ENCODE measurements around the gene TRAPPC4.
"Not testable (repeated sequence)": the region's sequence is repeated elsewhere in the genome, so short reads cannot be mapped to it uniquely, and the experiment has no call there.

TRAPPC4 gene

GRCh38 chr11:119018074-119018938 lies at the start of gene TRAPPC4, which contains the start of gene RPS25:
Gene TRAPPC4 (plus strand): TSS chr11:119018766. CDS start chr11:119018796, 30 bp downstream.
Gene RPS25 (minus strand): TSS chr11:119018343. CDS start chr11:119018284, 59 bp downstream.
- intact Hi-C loops (cut with micrococcal nuclease), result loop anchor here (1.0 to 2.0 kb wide), 3 partner anchors 12 to 84 kb away; partner anchors contain the start of genes CENATAC and SLC37A4
- Mint-ChIP-seq H3K4me3 (peak within 1 kb of the TSS; percentile 98), H3K27me3 (no peaks in the 10 kb centered on the region), H3K4me1 (ENCODE audit: low read depth) (peaks cover 31% of the 10 kb centered on the region), H3K27ac (peak within 1 kb of the TSS; percentile 99), H3K36me3 (ENCODE audit: low read depth) (peaks cover 93% of the 10 kb centered on the region), H3K9me3 (no peaks in the 10 kb centered on the region)

DNA sequence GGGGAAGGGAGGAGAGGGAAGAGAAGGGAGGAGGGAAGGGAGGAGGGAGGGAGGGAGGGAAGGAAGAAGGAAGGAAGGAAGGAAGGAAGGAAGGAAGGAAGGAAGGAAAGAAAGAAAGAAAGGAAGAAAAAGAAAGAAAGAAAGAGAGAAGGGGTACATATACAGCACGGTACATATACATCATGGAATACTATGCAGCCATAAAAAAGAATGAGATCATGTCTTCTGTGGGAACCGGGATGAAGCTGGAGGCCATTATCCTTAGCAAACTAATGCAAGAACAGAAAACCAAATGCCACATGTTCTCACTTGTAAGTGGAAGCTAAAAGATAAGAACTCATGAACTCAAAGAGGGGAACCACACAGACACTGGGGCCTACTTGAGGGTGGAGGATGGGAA lies 49.1 kb upstream of the TRAPPC4 start:
- H3K4me1 Mint-ChIP-seq (ENCODE audit: low read depth); H3K4me3 Mint-ChIP-seq; H3K36me3 Mint-ChIP-seq (ENCODE audit: low read depth); H3K27ac Mint-ChIP-seq; intact Hi-C loops (cut with micrococcal nuclease); H3K9me3 Mint-ChIP-seq: not testable (repeated sequence)
- peaks cover 23% of the 10 kb centered on the region for H3K27me3 Mint-ChIP-seq

- Mint-ChIP-seq H3K36me3 (ENCODE audit: low read depth) (no peaks in the 10 kb centered on the region), H3K27me3 (peaks cover 31% of the 10 kb centered on the region), H3K27ac (no peak within 1 kb of the TSS), H3K4me1 (ENCODE audit: low read depth) (no peaks in the 10 kb centered on the region), H3K4me3 (no peak within 1 kb of the TSS), H3K9me3 (no peaks in the 10 kb centered on the region)
- intact Hi-C loops (cut with micrococcal nuclease), result no loop called here
Observed at GRCh38 chr11:118971646-118972045, 46.9 kb upstream of the TRAPPC4 start, which contains the start of gene FOXR1. Gene FOXR1 (plus strand): TSS chr11:118971761. CDS start chr11:118971932, 171 bp downstream.

DNA sequence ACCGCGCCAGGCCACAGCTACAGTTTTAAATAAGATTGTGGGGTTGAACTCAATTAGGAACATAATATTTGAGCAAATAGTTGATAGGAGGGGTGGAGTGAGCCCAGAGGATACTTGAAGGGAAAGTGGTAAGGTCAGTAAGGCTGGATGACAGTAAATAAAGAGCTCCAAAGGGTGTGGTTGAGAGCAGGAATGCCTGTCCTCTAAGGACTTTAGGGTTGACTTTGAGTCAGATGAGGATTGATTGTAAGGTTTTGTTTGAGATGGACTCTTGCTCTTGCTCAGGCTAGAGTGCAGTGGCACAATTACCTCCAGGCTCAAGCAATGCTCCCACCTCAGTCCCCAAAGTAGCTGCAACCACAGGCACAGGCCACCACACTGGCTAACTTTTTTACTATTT lies 44.6 kb upstream of the TRAPPC4 start:
- H3K4me1 Mint-ChIP-seq (ENCODE audit: low read depth), result peaks cover 3% of the 10 kb centered on the region
- intact Hi-C loops (cut with micrococcal nuclease), result no loop called here
- H3K27me3 Mint-ChIP-seq, result peaks cover 33% of the 10 kb centered on the region
- no peak overlapping the region for H3K4me3 Mint-ChIP-seq
- no peaks in the 10 kb centered on the region for H3K9me3 Mint-ChIP-seq
- H3K36me3 Mint-ChIP-seq (ENCODE audit: low read depth), result no peaks in the 10 kb centered on the region
- H3K27ac Mint-ChIP-seq, result no peak overlapping the region

GRCh38 chr11:118975771-118976709 lies 42.5 kb upstream of the TRAPPC4 start:
- no peak overlapping the region for H3K4me3 Mint-ChIP-seq
- no peaks in the 10 kb centered on the region for H3K9me3 Mint-ChIP-seq
- intact Hi-C loops (cut with micrococcal nuclease), result no loop called here
- peaks cover 23% of the 10 kb centered on the region for H3K4me1 Mint-ChIP-seq (ENCODE audit: low read depth)
- H3K27ac Mint-ChIP-seq, result no peak overlapping the region
- no peaks in the 10 kb centered on the region for H3K36me3 Mint-ChIP-seq (ENCODE audit: low read depth)
- peaks cover 27% of the 10 kb centered on the region for H3K27me3 Mint-ChIP-seq

DNA sequence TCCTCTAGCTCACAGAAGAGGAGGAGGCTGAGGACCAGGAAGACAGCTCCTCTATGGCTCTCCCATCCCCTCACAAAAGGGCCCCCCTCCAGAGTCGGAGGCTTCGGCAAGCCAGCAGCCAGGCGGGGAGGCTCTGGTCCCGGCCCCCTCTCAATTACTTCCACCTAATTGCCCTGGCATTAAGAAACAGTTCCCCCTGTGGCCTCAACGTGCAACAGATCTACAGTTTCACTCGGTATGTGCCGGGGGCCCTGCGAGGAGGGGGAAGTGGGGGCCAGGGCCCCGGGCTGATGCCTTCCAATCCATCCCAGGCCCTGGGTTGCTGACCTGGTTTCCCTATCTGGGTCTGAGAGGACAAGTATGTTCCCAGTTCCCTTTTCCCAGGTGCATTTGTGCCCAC lies 39.1 kb upstream of the TRAPPC4 start:
- Mint-ChIP-seq H3K9me3 (no peaks in the 10 kb centered on the region), H3K27ac (peak overlapping the region; percentile 51), H3K27me3 (peaks cover 11% of the 10 kb centered on the region), H3K36me3 (ENCODE audit: low read depth) (no peaks in the 10 kb centered on the region), H3K4me3 (no peak overlapping the region), H3K4me1 (ENCODE audit: low read depth) (peaks cover 24% of the 10 kb centered on the region)
- intact Hi-C loops (cut with micrococcal nuclease), result no loop called here

- H3K4me3 Mint-ChIP-seq, result peak overlapping the region; percentile 50
- H3K36me3 Mint-ChIP-seq (ENCODE audit: low read depth), result no peaks in the 10 kb centered on the region
- H3K27ac Mint-ChIP-seq, result peak overlapping the region; percentile 51
- H3K9me3 Mint-ChIP-seq, result no peaks in the 10 kb centered on the region
- H3K4me1 Mint-ChIP-seq (ENCODE audit: low read depth), result peaks cover 24% of the 10 kb centered on the region
- H3K27me3 Mint-ChIP-seq, result peaks cover 5% of the 10 kb centered on the region
- intact Hi-C loops (cut with micrococcal nuclease), result no loop called here
Observed at GRCh38 chr11:118980191-118980881, 38.2 kb upstream of the TRAPPC4 start.

DNA sequence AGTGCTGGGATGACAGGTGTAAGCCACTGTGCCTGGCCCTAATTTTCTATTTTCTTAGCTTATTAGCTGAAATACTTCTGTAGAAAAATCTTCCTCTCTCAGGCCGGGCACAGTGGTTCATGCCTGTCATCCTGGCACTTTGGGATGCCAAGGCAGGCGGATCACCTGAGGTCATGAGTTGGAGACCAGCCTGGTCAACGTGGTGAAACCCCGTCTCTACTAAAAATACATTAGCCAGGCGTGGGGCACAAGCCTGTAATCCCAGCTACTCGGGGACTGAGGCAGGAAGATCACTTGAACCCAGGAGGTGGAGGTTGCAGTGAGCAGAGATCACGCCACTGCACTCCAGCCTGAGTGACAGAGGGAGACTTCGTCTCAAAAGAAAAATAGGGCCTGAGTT lies 34.2 kb upstream of the TRAPPC4 start:
- intact Hi-C loops (cut with micrococcal nuclease); H3K27me3 Mint-ChIP-seq; H3K36me3 Mint-ChIP-seq (ENCODE audit: low read depth); H3K4me3 Mint-ChIP-seq; H3K9me3 Mint-ChIP-seq; H3K27ac Mint-ChIP-seq: not testable (repeated sequence)
- H3K4me1 Mint-ChIP-seq (ENCODE audit: low read depth), result peaks cover 18% of the 10 kb centered on the region

- Mint-ChIP-seq H3K4me1 (ENCODE audit: low read depth) (peaks cover 13% of the 10 kb centered on the region), H3K9me3 (no peaks in the 10 kb centered on the region), H3K36me3 (ENCODE audit: low read depth) (no peaks in the 10 kb centered on the region), H3K27me3 (peaks cover 2% of the 10 kb centered on the region), H3K27ac (no peak overlapping the region), H3K4me3 (no peak overlapping the region)
- intact Hi-C loops (cut with micrococcal nuclease), result no loop called here
Observed at GRCh38 chr11:118984825-118985224, 33.7 kb upstream of the TRAPPC4 start.

- intact Hi-C loops (cut with micrococcal nuclease), result no loop called here
- Mint-ChIP-seq H3K4me3 (no peak overlapping the region), H3K9me3 (no peaks in the 10 kb centered on the region), H3K27ac (no peak overlapping the region), H3K4me1 (ENCODE audit: low read depth) (no peaks in the 10 kb centered on the region), H3K27me3 (peaks cover 2% of the 10 kb centered on the region), H3K36me3 (ENCODE audit: low read depth) (peaks cover 8% of the 10 kb centered on the region)
Observed at GRCh38 chr11:118988280-118988679, 30.3 kb upstream of the TRAPPC4 start.

DNA sequence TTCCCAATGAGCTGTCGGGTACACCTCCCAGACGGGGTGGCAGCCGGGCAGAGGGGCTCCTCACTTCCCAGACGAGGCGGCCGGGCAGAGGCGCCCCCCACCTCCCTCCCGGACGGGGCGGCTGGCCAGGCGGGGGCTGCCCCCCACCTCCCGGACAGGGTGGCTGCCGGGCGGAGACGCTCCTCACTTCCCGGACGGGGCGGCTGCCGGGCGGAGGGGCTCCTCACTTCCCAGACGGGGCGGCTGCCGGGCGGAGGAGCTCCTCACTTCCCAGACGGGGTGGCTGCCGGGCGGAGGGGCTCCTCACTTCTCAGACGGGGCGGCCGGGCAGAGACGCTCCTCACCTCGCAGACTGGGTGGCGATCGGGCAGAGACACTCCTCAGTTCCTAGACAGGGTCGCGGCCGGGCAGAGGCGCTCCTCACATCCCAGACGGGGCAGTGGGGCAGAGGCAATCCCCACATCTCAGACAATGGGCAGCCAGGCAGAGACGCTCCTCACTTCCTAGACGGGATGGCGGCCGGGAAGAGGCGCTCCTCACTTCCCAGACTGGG lies 27.0 kb upstream of the TRAPPC4 start:
- H3K27ac Mint-ChIP-seq; H3K27me3 Mint-ChIP-seq; H3K36me3 Mint-ChIP-seq (ENCODE audit: low read depth); intact Hi-C loops (cut with micrococcal nuclease); H3K4me3 Mint-ChIP-seq; H3K9me3 Mint-ChIP-seq; H3K4me1 Mint-ChIP-seq (ENCODE audit: low read depth): not testable (repeated sequence)

DNA sequence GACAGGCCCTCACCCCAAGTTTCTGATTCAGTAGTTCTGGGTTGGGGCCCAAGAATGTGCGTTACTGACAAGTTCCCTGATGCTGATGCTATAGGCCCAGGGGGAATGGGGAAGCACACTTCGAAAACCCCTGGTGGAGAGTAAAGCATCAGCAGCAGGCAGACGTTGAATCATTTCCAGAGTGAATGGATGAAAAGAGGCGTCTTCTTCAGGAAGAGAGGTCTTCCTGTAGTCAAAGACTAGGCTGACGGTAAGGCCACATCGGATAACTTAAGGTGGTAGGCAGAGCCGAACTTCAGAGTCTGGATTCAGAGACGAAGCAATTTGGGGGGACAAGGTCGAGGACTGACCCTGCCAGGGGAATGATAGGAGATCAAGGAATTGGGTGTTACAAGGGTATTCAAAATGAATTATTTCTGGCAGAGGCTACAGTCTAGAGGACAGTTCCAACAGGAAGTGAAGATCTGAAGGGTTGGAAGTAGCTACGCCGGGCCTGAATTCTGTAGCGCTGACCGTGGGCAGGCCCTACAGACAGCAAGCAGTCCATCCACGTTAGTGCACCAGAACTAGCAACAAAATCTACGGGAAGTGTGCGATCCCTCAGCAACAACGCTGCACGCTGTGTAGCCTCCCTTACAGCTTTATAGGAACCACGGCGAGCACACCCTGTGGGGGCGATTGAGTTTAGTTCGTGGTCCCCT lies 21.5 kb upstream of the TRAPPC4 start:
- peaks cover 46% of the 10 kb centered on the region for H3K36me3 Mint-ChIP-seq (ENCODE audit: low read depth)
- peak overlapping the region; percentile 100 for H3K4me3 Mint-ChIP-seq
- H3K4me1 Mint-ChIP-seq (ENCODE audit: low read depth), result peaks cover 36% of the 10 kb centered on the region
- peak overlapping the region; percentile 98 for H3K27ac Mint-ChIP-seq
- H3K27me3 Mint-ChIP-seq, result no peaks in the 10 kb centered on the region
- H3K9me3 Mint-ChIP-seq, result no peaks in the 10 kb centered on the region
- intact Hi-C loops (cut with micrococcal nuclease), result loop anchor here (2.0 kb wide), 1 partner anchor 60 kb away; the partner anchor contains the start of gene HYOU1
